A673 (cell line): Measurements from ENCODE around the gene BMPR1B.

ENCODE experiments used
- CTCF ChIP-seq: fragments of 300-800, 200-600 bp; sonication (generic); conservative IDR thresholded peaks from 2 replicates; pipeline ENCODE4 v1.5.1; 2017; ENCODE audit warnings: low read depth, mild to moderate bottlenecking, antibody characterized with exemption, low read length, moderate library complexity, mixed read lengths
- EZH2 ChIP-seq: fragments of 200-600 bp; sonication (generic); IDR thresholded peaks from 2 replicates; pipeline ENCODE4 v1.6.1; 2017; ENCODE audit warnings: borderline replicate concordance, low read depth, mild to moderate bottlenecking, mixed read lengths, antibody characterized with exemption, low read length; ENCODE audit not compliant: poor library complexity, severe bottlenecking

GRCh38 chr4:95197353-95197752, 439.6 kb downstream of the BMPR1B start:
- TF ChIP-seq EZH2 (no peak), CTCF (no peak)
